A204.1 (cell line): Measurements from ENCODE around the gene ZNF616.
"Not testable (repeated sequence)": the region's sequence is repeated elsewhere in the genome, so short reads cannot be mapped to it uniquely, and the experiment has no call there.

ENCODE experiments used
- FAIRE-seq: peaks from 2 replicates; lab custom pipeline; 2012; peaks lifted over from hg19 to GRCh38; lab: Jason Lieb, UNC

The ZNF616 gene

GRCh38 chr19:52102782-52103181 lies 37.0 kb downstream of the ZNF616 start:
- FAIRE-seq, result no peak

DNA sequence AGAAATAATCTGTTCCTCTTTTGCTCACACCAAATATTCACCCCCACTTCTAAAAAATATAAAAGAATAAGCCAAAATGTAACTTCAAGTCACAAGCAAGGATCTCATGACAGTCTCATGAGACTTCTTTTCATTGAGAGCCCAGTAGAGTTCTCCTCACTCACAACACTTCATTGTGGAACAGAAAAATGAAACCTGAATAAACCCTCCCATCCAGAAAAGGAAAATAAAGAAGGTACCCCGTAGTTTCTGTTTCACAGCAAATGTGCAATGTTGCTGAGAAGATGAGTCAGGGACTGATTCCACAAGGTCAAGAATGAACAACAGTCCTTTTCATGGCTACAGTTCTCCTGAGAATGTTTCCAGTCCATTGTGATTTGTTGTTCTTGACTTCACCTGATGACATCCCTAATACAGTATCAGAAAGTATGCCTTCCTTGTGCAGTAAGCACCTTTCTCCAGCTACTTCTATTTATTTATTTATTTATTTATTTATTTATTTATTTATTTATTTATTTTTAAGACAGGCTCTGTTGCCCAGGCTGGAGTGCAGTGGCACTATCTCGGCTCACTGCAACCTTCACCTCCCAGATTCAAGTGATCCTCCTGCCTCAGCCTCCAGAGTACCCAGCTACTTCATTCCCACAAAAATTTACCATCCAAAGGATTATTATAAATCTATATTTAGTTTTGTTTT lies 37.7 kb downstream of the ZNF616 start:
- no peak for FAIRE-seq

DNA sequence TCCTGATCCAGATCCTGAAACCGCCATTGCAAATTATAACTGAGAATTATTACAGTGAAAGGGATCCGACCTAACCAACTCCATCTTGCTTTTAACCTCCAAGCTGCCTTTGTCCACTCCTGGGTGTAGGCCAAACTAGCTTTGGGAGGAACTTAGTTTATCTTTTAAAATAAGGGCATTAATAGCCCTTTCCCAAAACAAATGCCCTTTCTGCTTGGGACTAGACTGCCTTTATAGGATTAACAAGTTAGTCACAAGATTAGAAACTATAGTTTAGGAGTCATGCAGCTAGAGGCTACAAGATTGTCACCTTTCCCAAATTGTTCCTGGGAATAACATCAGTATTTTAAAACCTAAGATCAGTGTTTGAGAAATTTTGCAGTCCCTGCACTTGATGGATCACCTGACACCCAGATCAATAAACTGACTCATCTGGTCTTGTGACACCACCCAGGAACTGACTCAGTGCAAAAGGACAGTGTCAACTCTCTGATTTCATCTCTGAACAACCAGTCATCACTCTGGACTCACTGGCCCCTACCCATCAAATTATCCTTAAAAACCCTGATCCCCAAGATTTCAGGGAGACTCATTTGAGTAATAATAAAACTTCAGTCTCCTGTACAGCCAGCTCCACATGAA lies 40.1 kb downstream of the ZNF616 start:
- no peak for FAIRE-seq

- not testable (repeated sequence) for FAIRE-seq
Observed at GRCh38 chr19:52096416-52096815, 43.3 kb downstream of the ZNF616 start.

DNA sequence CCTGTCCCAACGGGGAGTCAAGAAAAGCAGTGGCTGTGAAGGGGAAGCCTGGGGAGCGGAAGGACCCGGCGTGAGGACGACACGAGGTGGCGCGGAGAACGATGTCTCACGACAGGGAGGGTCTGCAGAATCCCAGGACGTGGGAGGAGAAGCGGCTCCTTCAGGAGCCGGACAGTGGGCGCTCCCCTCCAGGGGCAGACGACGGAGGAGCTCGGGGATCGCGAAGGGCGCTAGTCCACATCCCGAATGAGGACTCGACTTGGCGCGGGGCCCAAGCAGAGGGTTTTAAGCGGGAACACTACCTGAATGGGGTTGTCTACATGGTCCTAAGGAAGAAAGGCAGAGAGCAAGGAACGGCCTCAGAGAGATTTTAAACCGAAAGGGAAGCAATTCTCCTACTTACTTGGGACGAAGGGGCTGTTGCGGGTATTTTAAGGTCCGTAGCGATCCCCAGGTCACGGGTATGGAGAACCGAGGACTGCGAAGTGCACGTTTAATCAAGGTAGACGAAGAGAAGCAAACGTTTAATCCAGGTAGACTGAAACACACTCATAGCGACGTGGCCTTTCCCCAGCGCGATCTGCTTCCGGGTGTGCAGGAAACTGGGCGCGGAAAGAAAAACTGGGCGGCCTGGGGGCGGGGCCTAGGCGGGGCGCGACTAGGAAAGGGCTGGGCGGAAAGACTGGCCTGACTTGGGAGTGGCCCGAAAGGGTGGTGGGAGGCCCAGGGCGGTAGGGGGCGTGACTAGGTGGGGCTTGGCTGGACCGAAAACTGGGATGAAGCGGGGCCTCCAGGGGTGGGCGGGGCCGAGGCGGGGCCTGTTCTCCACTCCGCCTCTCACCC lies 44.3 kb downstream of the ZNF616 start, which contains the start of gene ZNF841:
TSS of gene ZNF841 (minus strand) at position 594 of the 843 bp plus-strand sequence. CDS start 10,964 bp downstream, outside the sequence.
- FAIRE-seq, result no peak

DNA sequence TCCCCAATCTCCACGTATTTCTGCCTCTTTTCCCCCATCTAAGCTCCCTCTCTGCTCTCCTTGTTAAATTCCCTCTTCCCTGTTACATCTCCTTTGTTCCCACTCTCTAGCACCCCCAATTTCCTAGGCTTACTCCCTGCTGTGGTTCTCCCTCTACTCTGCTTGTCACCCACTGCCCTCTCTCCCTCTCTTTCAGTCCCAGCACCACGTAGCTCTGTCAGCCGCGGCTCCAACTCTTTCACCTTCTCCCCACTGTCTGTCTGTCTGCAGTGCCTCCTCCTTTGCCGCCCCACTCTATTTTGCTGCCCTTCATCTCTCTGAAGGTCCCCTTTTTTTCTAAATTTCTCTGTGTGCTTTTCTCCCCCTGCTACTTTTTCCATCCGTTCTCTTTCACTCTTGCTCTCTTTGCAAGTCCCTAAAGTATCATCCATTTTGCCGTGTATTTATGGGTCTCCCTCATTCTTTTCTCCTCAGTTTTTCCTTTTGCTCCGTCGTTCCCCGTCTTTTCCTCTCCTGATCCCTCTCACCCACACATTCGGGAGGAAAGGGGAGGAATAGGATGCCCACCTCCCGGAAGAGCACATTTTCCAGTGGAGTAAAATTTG lies 45.1 kb downstream of the ZNF616 start:
- FAIRE-seq, result no peak

DNA sequence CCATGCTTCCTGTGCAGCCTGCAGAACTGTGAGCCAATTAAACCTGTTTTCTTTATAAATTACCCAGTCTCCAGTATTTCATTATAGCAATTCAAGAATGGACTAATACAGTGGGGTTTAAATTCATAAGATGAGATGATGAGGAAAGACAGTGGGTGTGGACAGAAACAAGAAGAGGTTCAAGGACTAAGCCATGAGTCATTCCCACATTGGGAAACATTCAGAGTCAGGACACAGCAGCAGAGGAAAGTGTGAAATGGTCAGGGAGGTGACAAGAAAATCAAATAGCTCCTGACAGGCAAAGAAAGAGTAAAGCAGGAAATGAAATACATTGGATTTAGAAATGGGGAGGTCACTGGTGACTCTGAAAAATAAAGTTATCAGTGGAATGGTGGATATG lies 53.3 kb downstream of the ZNF616 start:
- no peak for FAIRE-seq

DNA sequence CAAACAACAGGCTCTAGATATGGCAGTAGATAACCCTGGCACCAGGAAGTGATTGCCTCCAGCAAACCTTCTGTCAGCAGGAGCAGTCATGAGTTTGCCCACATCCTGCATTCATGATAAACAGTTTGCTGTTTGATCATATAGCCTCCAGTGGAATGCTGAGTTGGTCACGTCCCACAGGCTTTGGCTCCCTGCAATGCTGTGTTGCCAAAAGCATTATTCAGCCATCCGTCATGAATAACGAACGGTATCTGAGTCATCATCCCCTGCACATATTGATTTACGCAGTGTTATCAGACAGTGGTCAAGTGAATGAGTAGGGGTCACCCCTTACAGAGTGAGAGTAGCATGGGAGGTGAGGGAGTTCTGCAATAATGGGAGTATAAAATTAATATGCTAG lies 69.2 kb downstream of the ZNF616 start:
- no peak for FAIRE-seq

DNA sequence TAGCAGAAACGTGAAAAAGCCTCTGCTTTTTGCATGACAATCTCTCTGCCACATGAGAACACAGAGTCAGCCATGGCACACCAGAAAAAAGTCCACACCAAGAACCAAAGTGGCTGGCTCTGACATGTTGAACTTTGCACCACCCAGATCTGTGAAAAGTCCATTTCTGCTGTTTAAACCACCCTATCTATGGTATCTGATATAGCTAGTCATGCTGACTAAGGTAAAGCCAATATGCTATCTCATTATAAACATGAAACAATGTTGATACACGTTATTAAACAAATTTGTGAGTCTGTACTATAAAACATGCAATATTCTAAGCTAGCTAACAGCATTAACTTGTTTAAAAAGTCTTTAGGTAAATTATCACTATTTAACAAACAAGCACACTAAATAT lies 70.1 kb downstream of the ZNF616 start:
- no peak for FAIRE-seq

- no peak for FAIRE-seq
Observed at GRCh38 chr19:52066258-52066863, 73.4 kb downstream of the ZNF616 start.

DNA sequence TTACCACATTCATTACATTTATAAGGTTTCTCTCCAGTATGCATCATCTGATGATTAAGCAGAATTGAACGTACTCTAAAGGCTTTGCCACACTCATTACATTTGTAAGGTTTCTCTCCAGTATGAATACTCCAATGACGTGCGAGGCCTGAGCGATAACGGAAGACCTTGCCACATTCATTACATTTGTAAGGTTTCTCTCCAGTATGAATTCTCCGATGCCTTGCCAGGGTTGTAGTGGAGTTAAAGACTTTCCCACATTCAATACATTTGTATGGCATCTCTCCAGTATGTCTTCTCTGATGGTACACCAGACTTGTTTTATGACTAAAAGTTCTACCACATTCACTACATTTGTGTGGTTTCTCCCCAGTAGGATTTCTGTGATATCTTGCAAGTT lies 74.3 kb downstream of the ZNF616 start:
- FAIRE-seq, result no peak
